Nephron progenitor cell (in vitro differentiated cells): ENCODE data around the gene MED16.

Source experiments
- DNase-seq: peaks from one replicate; pipeline ENCODE4 v3.0.0; 2021
- H3K27ac Mint-ChIP-seq: 2 replicates; pipeline ENCODE4 v1.8.0; 2021; ENCODE audit warnings: mild to moderate bottlenecking, moderate library complexity, mixed read lengths
- H3K27me3 Mint-ChIP-seq: 2 replicates; pipeline ENCODE4 v1.8.0; 2021; ENCODE audit warnings: mild to moderate bottlenecking, low read depth, mixed read lengths; ENCODE audit not compliant: poor library complexity
- H3K36me3 Mint-ChIP-seq: 2 replicates; pipeline ENCODE4 v1.8.0; 2021; ENCODE audit warnings: low read depth, mixed read lengths
- H3K4me1 Mint-ChIP-seq: 2 replicates; pipeline ENCODE4 v1.8.0; 2021; ENCODE audit warnings: mixed read lengths
- H3K4me3 Mint-ChIP-seq: 2 replicates; pipeline ENCODE4 v1.8.0; 2021; ENCODE audit warnings: mild to moderate bottlenecking, moderate library complexity, mixed read lengths
- H3K9me3 Mint-ChIP-seq: 2 replicates; pipeline ENCODE4 v1.8.0; 2021; ENCODE audit warnings: mild to moderate bottlenecking, moderate library complexity, mixed read lengths
- TF ChIP-seq, protein P1 (sequence below): fragments of 200-600 bp; sonication (generic); IDR thresholded peaks from 2 replicates; pipeline ENCODE4 v1.5.0; 2021; ENCODE audit warnings: antibody characterized with exemption

The MED16 gene

DNA sequence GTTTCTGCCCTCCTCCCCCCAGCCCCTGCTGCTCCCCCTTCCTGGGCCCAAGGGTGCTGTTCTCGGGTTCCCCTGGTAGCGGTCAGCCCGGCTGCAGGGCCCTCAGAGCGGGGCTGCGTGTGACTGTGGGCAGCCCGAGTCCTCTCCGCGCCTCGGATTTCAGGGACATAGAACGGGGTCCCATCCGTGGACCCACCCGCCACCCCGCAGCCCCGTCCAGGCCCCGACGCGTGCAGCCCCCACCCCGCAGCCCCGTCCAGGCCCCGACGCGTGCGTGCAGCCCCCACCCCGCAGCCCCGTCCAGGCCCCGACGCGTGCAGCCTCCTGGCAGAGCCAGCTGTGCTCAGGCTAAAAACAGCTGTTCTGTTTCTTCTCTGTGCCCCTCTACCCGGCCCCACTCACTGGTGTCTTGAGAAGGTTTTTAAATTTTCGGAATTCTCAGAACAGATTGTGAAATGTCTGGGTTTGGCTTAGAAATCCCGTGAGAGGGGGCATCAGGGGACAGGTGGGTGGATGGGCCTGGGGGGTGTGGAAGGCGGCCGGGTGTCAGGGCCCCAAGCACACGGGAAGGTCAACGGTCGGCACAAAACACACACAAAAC lies 57.7 kb downstream of the MED16 start:
- TF ChIP-seq, protein P1, sequence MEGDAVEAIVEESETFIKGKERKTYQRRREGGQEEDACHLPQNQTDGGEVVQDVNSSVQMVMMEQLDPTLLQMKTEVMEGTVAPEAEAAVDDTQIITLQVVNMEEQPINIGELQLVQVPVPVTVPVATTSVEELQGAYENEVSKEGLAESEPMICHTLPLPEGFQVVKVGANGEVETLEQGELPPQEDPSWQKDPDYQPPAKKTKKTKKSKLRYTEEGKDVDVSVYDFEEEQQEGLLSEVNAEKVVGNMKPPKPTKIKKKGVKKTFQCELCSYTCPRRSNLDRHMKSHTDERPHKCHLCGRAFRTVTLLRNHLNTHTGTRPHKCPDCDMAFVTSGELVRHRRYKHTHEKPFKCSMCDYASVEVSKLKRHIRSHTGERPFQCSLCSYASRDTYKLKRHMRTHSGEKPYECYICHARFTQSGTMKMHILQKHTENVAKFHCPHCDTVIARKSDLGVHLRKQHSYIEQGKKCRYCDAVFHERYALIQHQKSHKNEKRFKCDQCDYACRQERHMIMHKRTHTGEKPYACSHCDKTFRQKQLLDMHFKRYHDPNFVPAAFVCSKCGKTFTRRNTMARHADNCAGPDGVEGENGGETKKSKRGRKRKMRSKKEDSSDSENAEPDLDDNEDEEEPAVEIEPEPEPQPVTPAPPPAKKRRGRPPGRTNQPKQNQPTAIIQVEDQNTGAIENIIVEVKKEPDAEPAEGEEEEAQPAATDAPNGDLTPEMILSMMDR = no peak
- H3K4me3 Mint-ChIP-seq = no peak overlapping the region
- no peaks in the 10 kb centered on the region for H3K36me3 Mint-ChIP-seq
- no peak overlapping the region for H3K27ac Mint-ChIP-seq
- H3K4me1 Mint-ChIP-seq = peaks cover 14% of the 10 kb centered on the region
- no peaks in the 10 kb centered on the region for H3K9me3 Mint-ChIP-seq
- peaks cover 8% of the 10 kb centered on the region for H3K27me3 Mint-ChIP-seq
- no peak for DNase-seq

DNA sequence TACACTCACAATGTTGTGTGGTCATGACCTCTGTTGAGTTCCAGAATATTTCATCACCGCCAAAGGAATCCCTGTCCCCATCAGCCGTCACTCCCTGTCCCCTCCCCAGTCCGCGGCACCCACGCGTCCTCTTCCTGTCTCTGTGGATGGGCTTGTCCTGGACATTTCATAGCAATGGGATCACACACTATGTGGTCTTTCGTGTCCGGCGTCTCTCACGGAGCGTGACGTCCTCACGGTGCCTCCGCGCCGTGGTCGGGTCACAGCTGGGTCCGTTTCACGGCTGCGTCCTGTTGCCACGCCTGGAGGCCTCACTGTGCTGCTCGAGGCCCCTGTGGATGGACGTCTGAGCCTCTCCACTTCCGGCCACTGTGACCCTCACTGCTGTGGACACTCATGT lies 58.8 kb downstream of the MED16 start:
- Mint-ChIP-seq H3K27ac (no peak overlapping the region), H3K9me3 (no peaks in the 10 kb centered on the region), H3K4me1 (peaks cover 14% of the 10 kb centered on the region), H3K4me3 (no peak overlapping the region), H3K27me3 (peaks cover 8% of the 10 kb centered on the region), H3K36me3 (no peaks in the 10 kb centered on the region)
- TF ChIP-seq, protein P1 = no peak
- DNase-seq = no peak

DNA sequence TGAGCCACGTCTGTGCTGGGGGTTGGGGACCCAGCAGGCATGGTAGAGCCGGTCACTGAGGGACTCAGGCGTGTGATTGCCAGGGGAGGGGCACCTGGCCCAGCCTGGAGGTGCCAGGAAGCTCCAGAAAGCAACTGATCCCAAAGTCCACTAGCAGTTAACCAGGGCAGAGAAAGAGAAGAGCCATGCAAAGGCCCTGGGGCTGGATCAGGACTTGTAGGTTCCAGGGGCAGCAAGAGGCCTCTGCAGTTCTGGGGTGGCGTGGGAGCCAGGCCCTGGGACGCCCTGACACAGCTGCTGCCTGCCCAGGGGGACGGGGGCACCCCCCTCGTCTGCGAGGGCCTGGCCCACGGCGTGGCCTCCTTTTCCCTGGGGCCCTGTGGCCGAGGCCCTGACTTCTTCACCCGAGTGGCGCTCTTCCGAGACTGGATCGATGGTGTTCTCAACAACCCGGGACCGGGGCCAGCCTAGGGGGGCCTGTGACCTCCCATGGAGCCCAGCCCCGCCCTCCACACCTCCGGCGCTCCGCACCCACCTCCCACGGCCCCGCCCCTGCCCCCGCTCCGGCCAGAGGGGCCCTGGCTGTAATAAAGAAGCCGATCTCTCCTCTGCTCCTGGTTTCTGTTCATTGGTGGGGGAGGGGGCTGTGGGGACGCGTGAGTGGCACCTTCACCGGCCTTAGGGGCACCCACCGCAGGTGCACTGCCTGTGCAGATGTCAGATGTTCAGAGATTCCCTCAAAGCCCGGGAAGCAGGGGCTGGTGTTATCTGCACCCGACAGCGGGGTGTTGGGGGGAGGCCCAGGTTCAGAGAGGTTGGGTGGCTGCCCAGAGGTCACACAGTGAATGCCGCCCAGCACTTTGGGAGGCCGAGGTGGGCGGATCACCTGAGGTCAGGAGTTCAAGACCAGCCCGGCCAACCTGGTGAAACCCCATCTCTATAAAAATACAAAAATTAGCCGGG lies 61.3 kb downstream of the MED16 start:
- TF ChIP-seq, protein P1 = no peak
- no peaks in the 10 kb centered on the region for H3K9me3 Mint-ChIP-seq
- peaks cover 8% of the 10 kb centered on the region for H3K27me3 Mint-ChIP-seq

DNA sequence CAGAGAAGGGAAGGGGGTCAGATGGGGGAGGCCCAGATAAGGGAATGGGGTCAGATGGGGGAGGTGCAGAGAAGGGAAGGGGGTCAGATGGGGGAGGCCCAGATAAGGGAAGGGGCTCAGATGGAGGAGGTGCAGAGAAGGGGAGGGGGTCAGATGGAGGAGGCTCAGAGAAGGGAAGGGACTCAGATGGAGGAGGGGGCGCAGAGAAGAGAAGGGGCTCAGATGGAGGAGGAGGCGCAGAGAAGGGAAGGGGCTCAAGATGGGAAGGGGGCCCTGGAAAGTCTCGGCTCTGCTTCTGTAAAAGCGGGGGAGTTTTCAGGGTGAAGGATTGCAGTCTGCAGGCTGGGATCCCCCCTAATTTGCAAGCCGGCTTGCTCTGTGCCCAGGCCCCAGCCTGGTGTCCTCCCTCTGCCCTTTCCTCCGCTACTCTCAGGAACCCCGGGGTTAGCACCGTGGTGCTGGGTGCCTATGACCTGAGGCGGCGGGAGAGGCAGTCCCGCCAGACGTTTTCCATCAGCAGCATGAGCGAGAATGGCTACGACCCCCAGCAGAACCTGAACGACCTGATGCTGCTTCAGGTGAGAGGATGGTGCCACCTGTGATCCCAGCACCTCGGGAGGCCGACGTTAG lies 63.7 kb downstream of the MED16 start:
- peaks cover 2% of the 10 kb centered on the region for H3K27me3 Mint-ChIP-seq
- no peaks in the 10 kb centered on the region for H3K36me3 Mint-ChIP-seq
- TF ChIP-seq, protein P1 = no peak
- no peaks in the 10 kb centered on the region for H3K9me3 Mint-ChIP-seq
- H3K4me3 Mint-ChIP-seq = no peak overlapping the region
- peaks cover 2% of the 10 kb centered on the region for H3K4me1 Mint-ChIP-seq
- no peak for DNase-seq
- no peak overlapping the region for H3K27ac Mint-ChIP-seq

More for the DNA sequence above, 61.3 kb downstream of the MED16 start:
- Mint-ChIP-seq H3K27ac (no peak overlapping the region), H3K36me3 (no peaks in the 10 kb centered on the region), H3K4me1 (peaks cover 14% of the 10 kb centered on the region), H3K4me3 (no peak overlapping the region)
- DNase-seq = no peak

DNA sequence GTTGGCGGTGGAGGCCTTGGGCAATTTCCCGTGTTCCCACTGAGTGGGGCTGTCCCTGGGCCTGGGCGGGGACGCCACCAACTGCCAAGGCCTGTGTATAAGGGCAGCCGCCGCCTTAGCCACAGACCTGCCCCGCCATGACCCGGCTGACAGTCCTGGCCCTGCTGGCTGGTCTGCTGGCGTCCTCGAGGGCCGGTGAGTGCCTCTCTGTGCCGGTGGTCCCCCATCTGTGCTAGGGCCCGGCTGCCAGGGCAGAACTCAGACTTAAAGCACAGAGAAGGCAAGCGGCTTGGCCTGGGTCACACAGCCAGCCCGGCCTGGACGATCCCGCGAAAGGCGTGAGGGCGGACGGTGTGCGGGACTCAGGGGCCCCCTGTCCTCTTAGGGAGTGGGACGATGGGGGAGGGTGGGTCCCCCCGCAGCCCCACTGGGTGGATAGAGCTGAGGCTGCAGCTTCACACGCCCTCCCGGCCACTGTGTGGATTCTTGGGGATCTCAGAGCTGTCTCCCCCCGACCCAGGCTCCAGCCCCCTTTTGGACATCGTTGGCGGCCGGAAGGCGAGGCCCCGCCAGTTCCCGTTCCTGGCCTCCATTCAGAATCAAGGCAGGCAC lies 65.2 kb downstream of the MED16 start, which contains the start of gene AZU1:
AZU1 (plus strand) TSS at position 128 of the 612 bp plus-strand sequence; CDS start at position 138, 10 bp downstream.
- TF ChIP-seq, protein P1 = no peak
- no peak for DNase-seq
- H3K27me3 Mint-ChIP-seq = peaks cover 6% of the 10 kb centered on the region
- H3K27ac Mint-ChIP-seq = no peak within 1 kb of the TSS
- H3K4me3 Mint-ChIP-seq = no peak within 1 kb of the TSS
- H3K36me3 Mint-ChIP-seq = no peaks in the 10 kb centered on the region
- H3K4me1 Mint-ChIP-seq = peaks cover 15% of the 10 kb centered on the region
- H3K9me3 Mint-ChIP-seq = no peaks in the 10 kb centered on the region
